Astrocyte (in vitro differentiated cells and primary cell): Measurements from ENCODE around the gene MRGPRE.

Experiments
- CTCF ChIP-seq: IDR thresholded peaks from 2 replicates; pipeline ENCODE4 v1.5.1; 2011; ENCODE audit warnings: low read depth, mild to moderate bottlenecking, inconsistent platforms, low read length, moderate library complexity; ENCODE audit not compliant: insufficient read depth
- EZH2 ChIP-seq: IDR thresholded peaks from 2 replicates; pipeline ENCODE4 v1.6.1; 2012; ENCODE audit warnings: mild to moderate bottlenecking, low read length, inconsistent platforms; ENCODE audit not compliant: insufficient read depth

DNA sequence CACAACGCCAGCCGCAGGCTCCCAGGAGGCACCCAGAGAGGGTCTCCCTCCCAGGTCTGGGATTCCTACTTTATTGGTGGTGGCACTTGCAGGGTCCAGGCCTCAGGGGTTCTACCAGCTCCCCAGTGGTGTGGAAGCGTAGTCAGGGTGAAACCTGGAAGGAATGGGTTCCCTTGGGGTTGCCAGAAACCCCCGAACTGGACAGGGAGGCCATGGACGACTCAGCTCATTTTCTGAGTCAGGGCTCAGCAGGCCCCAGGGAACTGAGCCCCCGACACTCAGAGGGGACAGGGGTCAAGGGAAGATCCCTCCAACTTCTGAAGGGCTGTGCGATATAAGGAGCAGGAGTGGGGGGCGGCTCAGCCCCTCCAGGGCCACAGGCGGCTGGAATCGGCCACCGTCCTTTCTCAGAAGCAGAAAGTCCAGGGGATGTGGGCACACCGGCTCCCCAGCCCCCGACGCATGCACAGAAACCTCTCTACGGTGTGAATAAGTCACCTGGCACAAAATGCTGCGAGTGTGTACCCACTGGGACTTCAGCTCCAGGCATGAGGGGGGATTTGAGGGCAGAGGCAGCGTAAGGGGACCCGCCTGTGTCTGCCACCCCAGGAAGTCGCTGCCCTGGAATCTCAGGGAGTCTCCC, 38.7 kb downstream of the MRGPRE start:
- TF ChIP-seq CTCF (no peak), EZH2 (no peak)
